ES-I3 (cell line): Measurements from ENCODE around the gene RASSF6.
"Not testable (repeated sequence)": the region's sequence is repeated elsewhere in the genome, so short reads cannot be mapped to it uniquely, and the experiment has no call there.

Experiments used
- H3K36me3 ChIP-seq: 2 replicates; pipeline ENCODE4 v1.6.1; 2013; ENCODE audit warnings: mild to moderate bottlenecking, low read length, control low read depth, moderate library complexity; ENCODE audit not compliant: insufficient read depth
- H3K4me1 ChIP-seq: 2 replicates; pipeline ENCODE4 v1.6.1; 2013; ENCODE audit warnings: mild to moderate bottlenecking, control low read depth, low read length; ENCODE audit not compliant: insufficient read depth
- H3K9ac ChIP-seq: 2 replicates; pipeline ENCODE4 v1.6.1; 2013; ENCODE audit warnings: low read depth, mild to moderate bottlenecking, low read length, moderate library complexity
- H3K9me3 ChIP-seq: 2 replicates; pipeline ENCODE4 v1.6.1; 2013; ENCODE audit warnings: mild to moderate bottlenecking, low read length, moderate library complexity; ENCODE audit not compliant: control insufficient read depth, insufficient read depth

RASSF6 gene

GRCh38 chr4:73620115-73620792 is at the start of gene RASSF6:
Gene RASSF6 (minus strand): TSS chr4:73620436. CDS start chr4:73611795, 8,641 bp downstream.
- H3K9me3 ChIP-seq = no peaks in the 10 kb centered on the region
- peaks cover 8% of the 10 kb centered on the region for H3K4me1 ChIP-seq
- peak within 1 kb of the TSS; percentile 55 for H3K9ac ChIP-seq
- H3K36me3 ChIP-seq = no peaks in the 10 kb centered on the region

GRCh38 chr4:73669410-73670183 is 49.4 kb upstream of the RASSF6 start:
- Histone ChIP-seq H3K9me3 (no peaks in the 10 kb centered on the region), H3K36me3 (no peaks in the 10 kb centered on the region), H3K4me1 (no peaks in the 10 kb centered on the region), H3K9ac (no peak overlapping the region)

GRCh38 chr4:73668782-73669201 is 48.6 kb upstream of the RASSF6 start:
- Histone ChIP-seq H3K4me1 (peaks cover under 1% of the 10 kb centered on the region; the same call in 1 of the 2 replicates), H3K9me3 (no peaks in the 10 kb centered on the region), H3K9ac (no peak overlapping the region), H3K36me3 (no peaks in the 10 kb centered on the region)

DNA sequence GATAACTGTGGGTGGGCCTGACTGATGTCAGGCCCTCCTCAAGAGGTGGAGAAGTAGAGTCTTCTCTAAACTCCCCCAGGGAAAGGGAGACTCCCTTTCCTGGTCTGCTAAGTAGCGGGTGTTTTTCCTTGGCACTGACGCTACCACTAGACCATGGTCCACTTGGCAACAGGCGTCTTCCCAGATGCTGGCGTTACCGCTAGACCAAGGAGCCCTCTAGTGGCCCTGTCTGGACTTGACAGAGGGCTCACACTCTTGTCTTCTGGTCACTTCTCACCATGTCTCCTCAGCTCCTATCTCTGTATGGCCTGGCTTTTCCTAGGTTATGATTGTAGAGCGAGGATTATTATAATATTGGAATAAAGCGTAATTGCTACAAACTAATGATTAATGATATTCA is 45.7 kb upstream of the RASSF6 start:
- H3K36me3 ChIP-seq, H3K9ac ChIP-seq, H3K9me3 ChIP-seq: not testable (repeated sequence)
- H3K4me1 ChIP-seq = peaks cover 15% of the 10 kb centered on the region

DNA sequence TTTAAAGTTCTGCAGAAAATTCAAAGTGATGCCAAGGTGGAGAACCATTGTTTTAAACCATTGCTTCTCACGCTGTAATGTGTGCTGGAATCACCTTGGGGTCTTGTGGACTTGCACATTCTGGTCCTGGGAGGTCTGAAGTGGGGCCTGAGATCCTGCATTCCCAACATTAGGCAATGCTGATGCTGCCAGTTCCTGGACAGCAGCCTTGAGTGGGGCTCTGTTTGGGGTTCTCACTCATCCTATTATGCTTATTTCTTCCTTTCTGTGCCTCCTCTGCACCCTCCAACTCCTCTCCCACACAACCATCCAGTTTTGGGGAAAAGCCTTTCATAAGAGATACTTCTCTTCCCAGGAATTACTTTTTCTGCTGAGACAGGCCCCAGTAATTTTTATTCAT is 44.2 kb upstream of the RASSF6 start:
- H3K9me3 ChIP-seq = no peaks in the 10 kb centered on the region
- H3K9ac ChIP-seq = no peak overlapping the region
- H3K4me1 ChIP-seq = peaks cover 15% of the 10 kb centered on the region
- H3K36me3 ChIP-seq = no peaks in the 10 kb centered on the region

DNA sequence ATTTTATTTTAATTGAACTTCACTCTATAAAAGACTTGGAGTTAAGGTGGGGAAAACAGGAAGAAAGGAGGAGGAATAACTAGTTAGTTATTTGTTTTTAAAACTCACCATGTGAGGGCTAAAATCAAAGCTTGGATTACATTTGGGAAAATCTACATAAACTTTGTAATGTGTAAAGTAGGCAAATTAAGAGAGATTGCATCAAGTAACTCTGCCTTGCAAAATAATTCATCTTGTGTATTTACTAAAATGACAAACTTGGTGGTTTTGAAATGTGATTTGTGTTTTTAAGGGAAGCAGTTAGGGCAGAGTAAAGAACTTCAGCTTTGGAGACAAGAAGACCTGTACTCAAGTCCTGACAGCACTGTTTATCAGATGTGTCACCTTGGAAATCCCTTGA is 43.3 kb upstream of the RASSF6 start:
- Histone ChIP-seq H3K9me3 (no peaks in the 10 kb centered on the region), H3K9ac (no peak overlapping the region), H3K4me1 (peaks cover 15% of the 10 kb centered on the region), H3K36me3 (no peaks in the 10 kb centered on the region)

DNA sequence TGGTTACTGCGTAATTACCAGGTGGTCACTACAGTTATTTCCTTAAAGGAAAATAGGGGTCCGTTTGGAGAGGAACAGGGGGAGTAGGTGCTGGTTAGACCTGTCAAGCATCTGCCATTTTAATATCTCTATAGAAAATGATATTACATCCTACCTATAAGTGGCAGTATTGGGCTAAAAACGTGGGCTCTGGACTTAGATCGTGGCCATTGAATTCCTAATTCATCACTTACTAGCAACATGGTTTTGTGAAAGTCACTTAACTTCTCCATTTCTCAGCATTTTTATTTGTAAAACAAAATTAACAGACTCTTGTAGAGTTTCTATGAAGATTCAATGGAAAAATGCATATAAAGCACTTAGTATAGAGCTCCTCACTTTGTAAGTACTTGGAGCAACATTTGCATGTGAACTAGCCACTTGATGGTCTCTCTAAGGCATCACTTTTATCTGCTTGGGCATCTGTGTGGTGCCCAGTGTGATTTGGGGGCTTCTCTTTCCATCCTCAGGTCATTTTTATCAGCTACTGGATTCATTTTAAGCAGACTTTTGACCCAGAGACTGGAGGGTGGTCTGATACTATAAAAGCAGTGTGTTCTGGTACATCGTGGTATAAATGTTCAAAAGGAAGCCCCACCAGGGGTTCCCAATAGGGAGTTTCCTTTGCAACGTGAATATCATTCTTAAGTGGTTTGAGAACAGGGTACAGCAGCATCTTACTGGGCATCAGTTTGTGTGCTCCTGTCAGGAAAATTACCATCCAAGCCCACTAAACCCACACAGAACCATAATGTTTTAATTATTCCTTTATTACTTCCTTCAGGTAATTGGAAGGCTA is 42.7 kb upstream of the RASSF6 start:
- H3K9ac ChIP-seq = no peak overlapping the region
- peaks cover 15% of the 10 kb centered on the region for H3K4me1 ChIP-seq
- no peaks in the 10 kb centered on the region for H3K9me3 ChIP-seq
- H3K36me3 ChIP-seq = no peaks in the 10 kb centered on the region

GRCh38 chr4:73661646-73662119 is 41.4 kb upstream of the RASSF6 start:
- H3K9me3 ChIP-seq = no peaks in the 10 kb centered on the region
- H3K9ac ChIP-seq = no peak overlapping the region
- H3K36me3 ChIP-seq = no peaks in the 10 kb centered on the region
- peaks cover 15% of the 10 kb centered on the region for H3K4me1 ChIP-seq

DNA sequence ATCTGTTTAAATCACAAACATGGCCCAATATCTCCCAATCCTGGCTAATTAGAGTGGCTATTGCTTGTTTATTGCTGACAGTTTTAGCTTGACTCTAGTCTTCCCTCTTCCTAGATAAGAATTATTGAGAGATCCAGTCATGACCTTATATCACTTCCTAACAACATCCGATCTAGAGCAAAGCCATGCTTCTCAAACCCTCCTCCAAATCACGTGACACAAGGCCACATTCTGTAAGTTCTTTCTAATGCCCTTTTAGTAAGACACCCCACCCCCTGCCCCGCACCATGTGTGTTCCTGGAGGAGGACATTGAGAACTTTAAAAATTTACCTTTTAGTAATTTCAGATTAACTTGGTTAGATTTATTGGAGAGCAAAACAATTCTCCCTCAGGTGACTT is 40.6 kb upstream of the RASSF6 start:
- Histone ChIP-seq H3K4me1 (peaks cover 15% of the 10 kb centered on the region), H3K9ac (no peak overlapping the region), H3K36me3 (no peaks in the 10 kb centered on the region), H3K9me3 (no peaks in the 10 kb centered on the region)

GRCh38 chr4:73653695-73654106 is 33.5 kb upstream of the RASSF6 start:
- no peaks in the 10 kb centered on the region for H3K4me1 ChIP-seq
- H3K9ac ChIP-seq = no peak overlapping the region
- no peaks in the 10 kb centered on the region for H3K9me3 ChIP-seq
- H3K36me3 ChIP-seq = no peaks in the 10 kb centered on the region

DNA sequence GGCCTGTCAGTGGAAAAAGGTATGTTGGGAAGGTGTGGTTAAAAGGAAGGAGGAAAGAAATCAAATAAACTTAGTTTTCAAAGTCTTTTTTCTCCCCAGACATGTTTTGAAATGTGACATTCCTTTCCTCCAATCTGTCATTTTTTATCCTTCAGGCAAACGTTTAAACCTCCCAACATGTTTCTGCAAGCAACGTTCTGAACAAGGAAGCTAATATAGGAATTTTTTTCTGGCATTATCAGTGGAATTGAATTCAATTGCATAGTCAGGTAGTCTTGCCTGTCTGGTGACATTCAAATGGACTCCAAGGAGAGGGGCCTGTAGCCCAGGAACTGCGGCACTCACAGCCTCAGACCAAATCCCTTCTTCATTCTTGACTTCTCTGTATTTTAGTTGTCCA is 30.0 kb upstream of the RASSF6 start:
- Histone ChIP-seq H3K4me1 (no peaks in the 10 kb centered on the region), H3K9ac (no peak overlapping the region), H3K36me3 (no peaks in the 10 kb centered on the region), H3K9me3 (no peaks in the 10 kb centered on the region)

GRCh38 chr4:73648478-73648877 is 28.2 kb upstream of the RASSF6 start:
- Histone ChIP-seq H3K36me3 (no peaks in the 10 kb centered on the region), H3K9me3 (no peaks in the 10 kb centered on the region), H3K4me1 (no peaks in the 10 kb centered on the region), H3K9ac (no peak overlapping the region)

DNA sequence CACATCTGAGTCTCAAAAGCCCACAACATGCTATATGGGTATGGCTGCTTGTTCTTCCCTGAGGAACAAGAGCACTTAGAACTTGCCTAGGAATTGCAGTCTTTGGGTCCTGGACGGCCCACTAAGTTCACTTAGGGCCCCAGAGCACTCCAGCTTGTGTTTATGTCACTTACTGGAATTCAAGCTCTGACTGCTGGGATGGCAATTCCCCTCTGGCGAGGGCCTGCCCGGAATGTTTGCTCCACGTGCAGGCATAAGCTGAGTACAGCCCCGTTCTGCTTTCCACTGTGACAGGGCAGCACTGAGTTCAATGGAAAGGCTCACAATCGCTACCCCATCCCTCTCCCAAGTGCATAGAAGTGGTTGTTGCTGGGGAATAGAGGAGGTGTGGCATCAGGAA is 25.9 kb upstream of the RASSF6 start:
- H3K36me3 ChIP-seq = no peaks in the 10 kb centered on the region
- no peak overlapping the region for H3K9ac ChIP-seq
- H3K4me1 ChIP-seq = no peaks in the 10 kb centered on the region
- no peaks in the 10 kb centered on the region for H3K9me3 ChIP-seq

GRCh38 chr4:73631565-73632226 is 11.5 kb upstream of the RASSF6 start:
- H3K4me1 ChIP-seq = no peaks in the 10 kb centered on the region
- no peaks in the 10 kb centered on the region for H3K9me3 ChIP-seq
- H3K9ac ChIP-seq = no peak overlapping the region
- H3K36me3 ChIP-seq = no peaks in the 10 kb centered on the region
